Activated T-cell treated with anti-CD3 and anti-CD28 coated beads for 48 hours (primary cell): ENCODE data around the gene IL36B.

Experiments
- DNase-seq: peaks from one replicate; pipeline ENCODE4 v3.0.0-alpha.2; 2020; ENCODE audit warnings: low read depth

The IL36B gene

DNA sequence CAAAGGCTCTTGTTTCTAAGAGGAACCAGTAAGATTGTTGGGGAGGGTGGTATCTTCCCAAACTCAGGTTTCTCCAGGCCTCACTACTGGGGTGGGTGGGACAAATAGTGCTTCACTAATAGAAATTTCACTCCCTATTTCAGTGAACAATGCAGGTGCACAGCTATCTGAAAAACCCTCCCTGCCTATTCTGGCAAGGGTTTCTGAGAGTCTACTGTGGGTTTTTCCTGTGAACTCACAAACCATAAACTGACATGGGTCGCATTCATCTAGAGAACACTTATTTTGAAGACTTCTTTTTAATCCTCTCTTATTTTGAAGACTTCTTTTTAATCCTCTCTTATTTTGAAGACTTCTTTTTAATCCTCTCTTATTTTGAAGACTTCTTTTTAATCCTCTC is 43.0 kb downstream of the IL36B start:
- no peak for DNase-seq

GRCh38 chr2:113007250-113007649 is 45.4 kb downstream of the IL36B start:
- no peak for DNase-seq

DNA sequence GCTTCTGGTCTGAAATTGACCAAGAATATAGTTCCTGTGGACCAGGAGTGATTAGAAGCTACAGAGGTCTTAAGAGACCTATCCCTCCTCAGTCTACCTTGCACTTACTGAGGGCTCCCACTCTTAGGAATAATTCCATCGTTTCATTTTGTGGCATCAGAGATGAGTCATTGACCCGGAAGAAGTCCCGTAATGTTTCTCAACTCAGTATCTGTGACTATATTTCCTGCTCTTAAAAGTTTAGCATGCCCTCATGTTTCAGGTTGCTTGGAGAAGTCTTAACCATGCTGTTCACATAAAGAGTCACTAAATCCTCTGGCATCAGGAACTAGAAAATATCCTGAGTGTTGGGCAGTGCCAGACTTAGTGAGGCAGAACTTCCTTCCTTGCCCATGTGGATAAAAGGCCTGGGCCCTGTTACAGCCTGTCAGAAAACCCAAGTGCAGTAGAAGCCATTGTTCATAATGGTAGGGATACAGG is 47.6 kb downstream of the IL36B start, which contains the start of gene IL36A:
TSS of gene IL36A (plus strand) at position 430 of the 480 bp plus-strand sequence. CDS start 413 bp downstream, outside the sequence.
- no peak for DNase-seq

GRCh38 chr2:113002677-113003076 is 50.0 kb downstream of the IL36B start:
- DNase-seq: no peak

GRCh38 chr2:113000436-113000835 is 52.2 kb downstream of the IL36B start:
- no peak for DNase-seq

- no peak for DNase-seq
These were observed 55.5 kb downstream of the IL36B start for GRCh38 chr2:112997151-112997550.

GRCh38 chr2:112996635-112997034 is 56.0 kb downstream of the IL36B start:
- DNase-seq: peak; percentile 34

DNA sequence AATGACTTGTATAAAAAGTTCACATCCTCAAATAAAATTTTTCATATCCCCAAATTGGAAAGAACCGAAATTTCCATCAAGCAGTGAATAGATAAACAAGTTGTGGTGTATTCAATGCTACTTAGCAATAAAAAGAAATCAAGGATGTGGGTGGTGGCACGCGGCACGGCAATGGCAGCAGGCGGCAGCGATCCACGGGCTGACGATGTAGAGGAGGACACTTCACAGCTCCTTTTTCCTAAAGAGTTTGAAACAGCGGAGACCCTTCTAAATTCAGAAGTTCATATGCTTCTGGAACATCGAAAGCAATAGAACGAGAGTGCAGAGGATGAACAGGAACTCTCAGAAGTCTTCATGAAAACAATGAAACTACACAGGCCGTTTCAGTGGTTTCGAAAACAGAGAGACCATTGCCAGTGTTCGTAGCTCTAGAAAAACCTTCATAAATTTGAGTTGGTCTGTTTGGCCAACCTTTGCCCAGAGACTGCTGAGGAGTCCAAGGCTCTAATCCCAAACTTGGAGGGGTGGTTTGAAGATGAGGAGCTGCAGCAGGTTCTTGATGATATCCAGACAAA is 57.2 kb downstream of the IL36B start:
- DNase-seq: no peak

DNA sequence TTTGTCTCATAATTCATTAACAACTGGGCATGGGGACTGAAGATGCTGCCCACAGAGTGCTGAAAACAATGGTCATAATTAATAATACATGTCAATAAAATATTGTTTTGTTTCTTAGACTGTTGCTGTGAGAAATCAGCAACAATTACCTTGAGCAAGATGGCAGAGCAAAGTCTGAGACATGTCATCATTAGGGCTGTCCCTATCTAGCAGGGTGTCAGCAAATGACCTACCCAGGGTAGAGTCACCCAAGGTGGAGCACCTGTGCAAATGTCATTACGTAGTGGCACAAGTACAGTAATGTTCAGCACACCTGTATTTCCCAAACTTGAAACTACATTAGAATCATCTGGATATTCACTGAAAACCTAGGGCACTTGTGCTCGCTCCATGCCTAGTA is 58.0 kb downstream of the IL36B start:
- no peak for DNase-seq

DNA sequence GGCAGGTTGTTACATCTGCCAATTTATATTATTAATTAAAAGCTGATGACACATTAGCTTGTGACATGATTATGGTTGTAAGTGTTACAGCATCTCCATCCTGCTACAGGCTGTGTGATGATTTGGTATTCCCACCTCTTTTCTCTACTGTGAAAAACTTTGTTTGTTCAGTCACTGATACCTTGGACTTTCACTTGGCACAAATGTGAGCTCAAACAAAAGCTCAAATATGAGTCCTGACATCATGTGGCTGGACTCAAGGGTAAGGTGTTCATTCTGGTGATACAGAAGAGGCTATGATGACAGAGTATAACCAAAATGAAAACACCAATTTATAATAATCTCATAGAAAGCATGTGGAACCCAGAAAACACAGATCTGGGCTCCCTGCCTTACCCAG is 58.8 kb downstream of the IL36B start:
- DNase-seq: no peak

DNA sequence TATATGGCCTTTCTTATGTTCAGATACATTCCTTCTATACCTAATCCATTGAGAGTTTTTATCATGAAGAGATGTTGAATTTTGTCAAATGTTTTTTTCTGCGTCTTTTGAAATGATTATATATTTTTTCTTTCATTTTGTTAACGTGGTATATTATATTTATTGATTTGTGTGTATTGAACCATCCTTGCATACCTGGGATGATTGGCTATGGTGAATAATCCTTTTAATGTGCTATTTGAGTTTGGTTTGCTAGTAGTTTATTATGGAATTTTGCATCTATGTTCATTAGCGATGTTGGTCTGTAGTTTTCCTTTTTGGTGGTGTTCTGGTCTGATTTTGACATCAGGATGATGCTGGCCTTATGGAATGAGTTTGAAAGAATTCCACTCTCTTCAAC is 63.1 kb downstream of the IL36B start:
- DNase-seq: no peak

GRCh38 chr2:112985090-112985489 is 67.6 kb downstream of the IL36B start:
- no peak for DNase-seq

GRCh38 chr2:112980537-112980936 is 72.1 kb downstream of the IL36B start:
- DNase-seq: no peak

- DNase-seq: no peak
These were observed 72.9 kb downstream of the IL36B start for GRCh38 chr2:112979731-112980130.

DNA sequence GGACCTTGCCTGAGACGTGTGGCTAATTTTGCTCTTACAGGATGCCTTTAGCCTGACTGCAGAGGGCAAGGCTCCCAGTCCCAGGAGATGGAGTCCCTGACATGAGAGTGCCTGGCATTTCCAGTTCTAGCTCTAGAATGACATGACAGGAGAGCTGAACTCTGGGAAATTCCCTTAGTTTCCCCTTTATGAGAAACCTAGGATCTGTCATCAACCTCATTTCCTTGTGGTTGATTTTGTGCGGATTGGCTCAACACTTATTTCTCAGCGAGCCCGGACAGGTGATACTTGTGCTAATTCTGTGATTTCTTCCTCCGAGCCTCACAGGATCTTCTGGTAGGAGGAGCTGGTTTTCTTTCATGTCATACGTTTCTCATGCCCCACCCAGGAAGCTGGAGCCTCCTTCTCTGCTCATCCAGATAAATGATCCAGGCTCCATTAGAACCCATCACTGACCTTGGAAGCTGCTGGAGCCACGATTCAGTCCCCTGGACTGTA is 75.1 kb downstream of the IL36B start, which contains the start of gene IL36G:
TSS of gene IL36G (plus strand) at position 448 of the 498 bp plus-strand sequence. CDS start 633 bp downstream, outside the sequence.
- DNase-seq: no peak
